Endothelial cell of umbilical vein (primary cell): ENCODE results near the gene SDF4. TPM values are rescaled to one million over a fixed set of nuclear protein-coding genes. Genes with fewer than 3 reads are reported as not detected.

Source experiments
- BruUV-seq: library from RNA; stranded (reverse); fragments of 400-500 nt; replicated peaks from 2 replicates; lab custom pipeline; 2021; lab: Mats Ljungman, UMichigan
- CTCF ChIA-PET: fragments of 300-600, 350-600 bp; sonication (Branson Sonifier 250); formaldehyde crosslinking; loops from one replicate; lab custom pipeline; 2021; ENCODE audit warnings: antibody characterized with exemption, inconsistent platforms; lab: Charles Lee
- POLR2A ChIA-PET: fragments of 300-600, 350-600 bp; sonication (Branson Sonifier 250); formaldehyde crosslinking; loops from one replicate; lab custom pipeline; 2021; ENCODE audit warnings: antibody characterized with exemption, inconsistent platforms; lab: Charles Lee
- DNase-seq: peaks from one replicate; pipeline ENCODE4 v3.0.0-alpha.2; 2011; ENCODE audit warnings: low read depth, low spot score
- FAIRE-seq: peaks from 2 replicates; lab custom pipeline; 2011; peaks lifted over from hg19 to GRCh38; lab: Jason Lieb, UNC
- H2AFZ ChIP-seq: 2 replicates; pipeline ENCODE4 v1.6.0; 2012; ENCODE audit warnings: low read depth, low read length, control low read depth, inconsistent platforms
- H3K27ac ChIP-seq: 2 replicates; pipeline ENCODE4 v1.5.1; 2011; ENCODE audit warnings: low read depth, mild to moderate bottlenecking, control low read depth, low read length, moderate library complexity; ENCODE audit not compliant: insufficient read depth
- H3K27me3 ChIP-seq, 2 experiments: 2 replicates each; pipeline versions ENCODE4 v1.6.0 to v1.6.1; 2011; ENCODE audit warnings: low read length in 2 of 2, mixed read lengths in 1 of 2; ENCODE audit not compliant: control insufficient read depth in 2 of 2, insufficient read depth in 2 of 2
- H3K36me3 ChIP-seq, 2 experiments: 2 replicates in 1 of 2; 3 replicates in 1 of 2; pipeline ENCODE4 v1.5.1; 2011; ENCODE audit warnings: low read length in 2 of 2, mild to moderate bottlenecking in 1 of 2, moderate library complexity in 1 of 2; ENCODE audit not compliant: control insufficient read depth in 2 of 2, insufficient read depth in 2 of 2; ENCODE audit errors: extremely low read depth in 1 of 2
- H3K4me1 ChIP-seq: 3 replicates; pipeline ENCODE4 v1.5.1; 2011; ENCODE audit warnings: mild to moderate bottlenecking, low read length; ENCODE audit not compliant: control insufficient read depth, insufficient read depth; ENCODE audit errors: extremely low read depth
- H3K4me2 ChIP-seq: 2 replicates; pipeline ENCODE4 v1.6.1; 2011; ENCODE audit warnings: low read length, control low read depth, mixed read lengths; ENCODE audit not compliant: insufficient read depth
- H3K4me3 ChIP-seq, 3 experiments: fragments of 200-600 bp in 1 of 3; sonication (generic), shearing (Covaris generic) in 1 of 3; replicated peaks in 1 of 3; 2 replicates each; pipeline ENCODE4 v1.5.1; 2011 to 2016; ENCODE audit warnings: control low read depth in 3 of 3, low read length in 3 of 3, mild to moderate bottlenecking in 2 of 3, inconsistent platforms in 1 of 3, low read depth in 1 of 3, moderate library complexity in 1 of 3; ENCODE audit not compliant: insufficient read depth in 1 of 3
- H3K79me2 ChIP-seq: 2 replicates; pipeline ENCODE4 v1.6.0; 2012; ENCODE audit warnings: low read length, inconsistent platforms; ENCODE audit not compliant: control insufficient read depth, insufficient read depth
- H3K9ac ChIP-seq: replicated peaks from 2 replicates; pipeline ENCODE3; 2011; ENCODE audit warnings: low read length, control low read depth; ENCODE audit not compliant: insufficient read depth; ENCODE audit errors: extremely low read depth
- H3K9me1 ChIP-seq: replicated peaks from 3 replicates; pipeline ENCODE4 v1.6.0; 2011; ENCODE audit warnings: mild to moderate bottlenecking, low read length; ENCODE audit not compliant: control insufficient read depth, insufficient read depth; ENCODE audit errors: extremely low read depth
- H3K9me3 ChIP-seq: replicated peaks from 2 replicates; pipeline ENCODE4 v1.5.1; 2012; ENCODE audit warnings: low read length, inconsistent platforms; ENCODE audit not compliant: control insufficient read depth, insufficient read depth
- H4K20me1 ChIP-seq: replicated peaks from 2 replicates; pipeline ENCODE3; 2011; ENCODE audit warnings: mild to moderate bottlenecking, low read length; ENCODE audit not compliant: control insufficient read depth, insufficient read depth; ENCODE audit errors: extremely low read depth
- CTCF ChIP-seq, 2 donors: IDR thresholded peaks; 1 replicate in 1 of 2; 2 replicates in 1 of 2; pipeline ENCODE4 v1.5.1; 2011; ENCODE audit warnings: low read length in 2 of 2, mild to moderate bottlenecking in 2 of 2, moderate library complexity in 2 of 2, control low read depth in 1 of 2, inconsistent platforms in 1 of 2, low read depth in 1 of 2; ENCODE audit not compliant: insufficient read depth in 1 of 2; ENCODE audit errors: extremely low read depth in 1 of 2
- FOS ChIP-seq: IDR thresholded peaks from 2 replicates; pipeline ENCODE4 v1.6.1; 2011; ENCODE audit warnings: mild to moderate bottlenecking, low read length, moderate library complexity, borderline replicate concordance; ENCODE audit not compliant: insufficient read depth
- GATA2 ChIP-seq: IDR thresholded peaks from 2 replicates; pipeline ENCODE4 v1.7.0; 2011; ENCODE audit warnings: low read depth, mild to moderate bottlenecking, moderate library complexity, mixed read lengths, low read length; ENCODE audit not compliant: insufficient read length, insufficient read depth
- JUN ChIP-seq: IDR thresholded peaks from 2 replicates; pipeline ENCODE4 v1.6.1; 2011; ENCODE audit warnings: borderline replicate concordance, low read depth; ENCODE audit not compliant: insufficient read length, insufficient read depth
- MAX ChIP-seq: IDR thresholded peaks from 2 replicates; pipeline ENCODE4 v1.6.1; 2011; ENCODE audit not compliant: insufficient read depth, insufficient read length
- MYC ChIP-seq: IDR thresholded peaks from one replicate; pipeline ENCODE4 v1.6.1; 2011; ENCODE audit warnings: mild to moderate bottlenecking, low read depth, low read length
- POLR2A ChIP-seq: IDR thresholded peaks from 2 replicates; pipeline ENCODE4 v1.6.1; 2012; ENCODE audit warnings: low read depth, mild to moderate bottlenecking, control low read depth, low read length
- POLR2AphosphoS5 ChIP-seq: IDR thresholded peaks from 2 replicates; pipeline ENCODE4 v1.6.1; 2012; ENCODE audit warnings: low read depth, mild to moderate bottlenecking, control low read depth, low read length, moderate library complexity; ENCODE audit not compliant: insufficient read depth
- dilution Hi-C: fragments of 300-500 bp; cut with MboI; formaldehyde crosslinking; loops from one replicate; pipeline ENCODE4 v1.15.0; 2019; ENCODE audit warnings: low sequenced_read_pairs; ENCODE audit not compliant: extremely low pct_ligation_motif_present
- intact Hi-C: fragments of 100-400 bp; cut with micrococcal nuclease; formaldehyde crosslinking; loops from one replicate; pipeline ENCODE4 v1.10.0; 2022
- polyA plus RNA-seq, 4 experiments: library from polyadenylated mRNA; depleted of rRNA in 3 of 4; stranded (reverse) in 3 of 4; unstranded in 1 of 4; fragments of >200 nt; gene quantifications; 2 replicates each; pipeline versions ENCODE4 v1.2.1 to v1.2.3, GENCODE V29; 2011 to 2012; ENCODE audit warnings: missing spikeins in 1 of 4
- total RNA-seq: library from RNA; stranded (reverse); gene quantifications from 2 replicates; pipeline ENCODE4 v1.2.3, GENCODE V29; 2021

Gene SDF4
- total and polyA plus RNA-seq, 2 donors (not counting 3 experiments of a cell fraction or from before 2014, with no cell fraction given): 175 to 185 TPM

- Histone ChIP-seq H2AFZ (no peak overlapping the region), H3K27ac (no peak overlapping the region), H3K9me3 (no peaks in the 10 kb centered on the region), H3K4me3 (no peak overlapping the region), H3K27me3 (no peaks in the 10 kb centered on the region), H3K4me1 (no peaks in the 10 kb centered on the region), H3K9me1 (no peaks in the 10 kb centered on the region), H4K20me1 (no peaks in the 10 kb centered on the region), H3K79me2 (no peaks in the 10 kb centered on the region), H3K4me2 (no peak overlapping the region), H3K36me3 (no peaks in the 10 kb centered on the region), H3K9ac (no peak overlapping the region)
- ChIA-PET CTCF (no interaction called here), POLR2A (no interaction called here)
- intact Hi-C loops: no loop called here
- BruUV-seq: no TSS peak
- FAIRE-seq (no peak), DNase-seq (no peak)
- TF ChIP-seq MAX (no peak), FOS (no peak), GATA2 (no peak), POLR2A (no peak), CTCF (IDR thresholded peaks at IDR 0.05; ENCODE audit: extremely low read depth in 1 of 2, insufficient read depth in 1 of 2, low read depth in 1 of 2, low read length in 2 of 2) (no peak), JUN (no peak), POLR2AphosphoS5 (no peak), MYC (no peak)
- dilution Hi-C loops: no loop called here
Measured at GRCh38 chr1:1240348-1240732, 8.5 kb upstream of the SDF4 start.
